ENCODE data around the gene RPS25.

RPS25 gene

DNA sequence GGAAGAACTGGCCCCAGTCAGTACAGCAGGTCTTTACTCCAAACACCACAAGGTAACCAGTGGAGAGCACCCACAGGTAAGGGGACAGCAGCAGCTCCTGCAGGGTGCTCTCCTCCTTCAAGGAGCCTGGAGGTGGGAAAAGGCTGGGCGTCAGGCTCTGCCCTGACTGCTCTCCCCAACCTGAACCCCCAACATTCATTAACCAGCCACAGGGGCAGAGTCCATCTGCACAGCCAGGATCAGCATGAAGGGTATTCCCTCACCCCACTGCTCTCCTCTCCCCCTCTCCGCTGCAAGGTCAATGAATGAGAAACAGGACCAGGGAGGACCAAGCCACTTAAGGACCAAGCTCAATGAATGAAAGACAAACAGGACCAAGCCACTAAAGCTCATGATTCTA, 8.8 kb upstream of the RPS25 start:
- Histone ChIP-seq H3K27ac (ENCODE audit: low read depth, low read length) (no peak overlapping the region), H4K20me1 (ENCODE audit: low read depth, low read length) (no peaks in the 10 kb centered on the region), H3K36me3 (ENCODE audit: low read length) (0 out of 2 replicates have a peak, but pooled peaks cover 3% of the 10 kb centered on the region), H3F3A (ENCODE audit: insufficient read depth) (peaks cover 7% of the 10 kb centered on the region), H3K9me3 (ENCODE audit: insufficient read depth, low read length) (no peaks in the 10 kb centered on the region), H2AFZ (ENCODE audit: low read depth, low read length, severe bottlenecking) (no peak overlapping the region), H3K9ac (ENCODE audit: low read length) (no peak overlapping the region), H3K4me2 (ENCODE audit: low read depth, low read length, poor library complexity, severe bottlenecking) (no peak overlapping the region), H3K9me2 (replicated peaks; ENCODE audit: insufficient read depth, low read length) (no peaks in the 10 kb centered on the region), H3K27me3 (ENCODE audit: low read length) (no peaks in the 10 kb centered on the region), H3K4me3 (ENCODE audit: insufficient read depth, low read length, poor library complexity, severe bottlenecking) (no peak overlapping the region), H3K79me2 (ENCODE audit: insufficient read depth, low read length) (peaks cover 6% of the 10 kb centered on the region)
- TF ChIP-seq, protein P1, sequence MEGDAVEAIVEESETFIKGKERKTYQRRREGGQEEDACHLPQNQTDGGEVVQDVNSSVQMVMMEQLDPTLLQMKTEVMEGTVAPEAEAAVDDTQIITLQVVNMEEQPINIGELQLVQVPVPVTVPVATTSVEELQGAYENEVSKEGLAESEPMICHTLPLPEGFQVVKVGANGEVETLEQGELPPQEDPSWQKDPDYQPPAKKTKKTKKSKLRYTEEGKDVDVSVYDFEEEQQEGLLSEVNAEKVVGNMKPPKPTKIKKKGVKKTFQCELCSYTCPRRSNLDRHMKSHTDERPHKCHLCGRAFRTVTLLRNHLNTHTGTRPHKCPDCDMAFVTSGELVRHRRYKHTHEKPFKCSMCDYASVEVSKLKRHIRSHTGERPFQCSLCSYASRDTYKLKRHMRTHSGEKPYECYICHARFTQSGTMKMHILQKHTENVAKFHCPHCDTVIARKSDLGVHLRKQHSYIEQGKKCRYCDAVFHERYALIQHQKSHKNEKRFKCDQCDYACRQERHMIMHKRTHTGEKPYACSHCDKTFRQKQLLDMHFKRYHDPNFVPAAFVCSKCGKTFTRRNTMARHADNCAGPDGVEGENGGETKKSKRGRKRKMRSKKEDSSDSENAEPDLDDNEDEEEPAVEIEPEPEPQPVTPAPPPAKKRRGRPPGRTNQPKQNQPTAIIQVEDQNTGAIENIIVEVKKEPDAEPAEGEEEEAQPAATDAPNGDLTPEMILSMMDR (IDR thresholded peaks at IDR 0.05; ENCODE audit: insufficient read depth, low read length, poor library complexity, severe bottlenecking) = no peak
- TF ChIP-seq EZH2phosphoT487 (conservative IDR thresholded peaks at IDR 0.05; ENCODE audit: low read length) = no peak

DNA sequence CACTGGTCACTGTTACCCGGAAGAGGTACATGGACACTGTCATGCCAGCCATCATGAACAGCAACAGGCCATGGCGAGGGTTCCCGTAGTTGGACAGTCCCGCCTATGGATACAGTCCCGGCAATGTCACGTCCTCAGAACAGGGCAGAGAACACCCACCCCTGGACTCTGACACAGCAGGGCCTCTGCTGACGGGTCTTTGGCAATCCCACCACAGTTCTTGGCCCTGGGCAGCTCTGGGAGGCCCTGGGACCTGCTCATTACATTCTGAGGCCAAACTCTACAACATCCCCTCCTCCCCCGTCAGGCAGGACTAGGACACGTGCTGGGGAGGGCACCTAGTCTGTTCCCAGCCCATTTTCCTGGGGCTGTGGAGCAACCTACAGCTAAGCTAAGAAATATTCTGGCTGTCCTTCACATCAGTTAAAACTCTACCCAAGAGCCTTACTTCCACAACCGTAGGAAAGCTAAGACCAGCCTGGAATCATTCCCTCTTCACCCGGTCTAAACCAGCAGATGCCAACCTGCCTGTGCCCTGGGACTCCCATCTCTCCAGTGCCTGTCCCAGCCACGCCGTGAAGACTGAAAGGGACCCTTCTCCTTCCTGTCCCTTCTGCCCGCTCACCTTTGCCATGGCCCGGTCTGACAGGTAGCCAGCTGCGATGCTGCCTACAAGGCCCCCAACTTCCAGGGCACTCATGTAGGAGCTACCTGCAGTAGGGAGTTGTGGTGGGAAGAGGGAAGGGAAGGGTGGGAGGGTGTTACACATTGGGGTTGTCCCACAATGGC, 8.0 kb upstream of the RPS25 start:
- Histone ChIP-seq H3K27ac (ENCODE audit: low read depth, low read length) (no peak overlapping the region), H3K79me2 (ENCODE audit: insufficient read depth, low read length) (peaks cover 7% of the 10 kb centered on the region), H3K9me3 (ENCODE audit: insufficient read depth, low read length) (no peaks in the 10 kb centered on the region), H4K20me1 (ENCODE audit: low read depth, low read length) (no peaks in the 10 kb centered on the region), H3K27me3 (ENCODE audit: low read length) (no peaks in the 10 kb centered on the region), H3K9ac (ENCODE audit: low read length) (no peak overlapping the region), H3K4me3 (ENCODE audit: insufficient read depth, low read length, poor library complexity, severe bottlenecking) (no peak overlapping the region), H3F3A (ENCODE audit: insufficient read depth) (peaks cover 8% of the 10 kb centered on the region), H3K9me2 (replicated peaks; ENCODE audit: insufficient read depth, low read length) (no peaks in the 10 kb centered on the region), H3K36me3 (ENCODE audit: low read length) (0 out of 2 replicates have a peak, but pooled peaks cover 3% of the 10 kb centered on the region), H3K4me2 (ENCODE audit: low read depth, low read length, poor library complexity, severe bottlenecking) (no peak overlapping the region), H2AFZ (ENCODE audit: low read depth, low read length, severe bottlenecking) (no peak overlapping the region)
- no peak for TF ChIP-seq EZH2phosphoT487 (conservative IDR thresholded peaks at IDR 0.05; ENCODE audit: low read length)
- TF ChIP-seq, protein P1 (IDR thresholded peaks at IDR 0.05; ENCODE audit: insufficient read depth, low read length, poor library complexity, severe bottlenecking) = no peak

DNA sequence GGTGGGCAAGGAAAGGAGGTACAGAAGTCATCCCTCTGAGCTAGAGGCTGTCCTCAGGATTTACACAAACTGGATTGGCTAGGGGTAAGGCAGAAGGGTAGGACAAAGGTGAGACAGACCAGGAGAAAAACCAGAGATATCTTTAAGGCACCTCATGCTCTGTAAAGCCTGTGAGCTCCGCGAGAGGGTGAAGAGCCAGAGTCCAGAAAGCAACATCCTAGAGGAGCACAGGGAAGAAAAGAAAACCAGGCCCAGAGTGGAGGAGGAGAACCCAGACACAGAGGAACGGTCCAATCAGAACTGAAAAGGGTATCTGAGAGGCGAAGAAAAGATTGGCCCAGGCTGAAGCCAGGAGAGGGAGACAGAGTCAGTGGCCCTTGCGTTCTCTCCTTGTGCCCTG, 7.4 kb upstream of the RPS25 start:
- no peak overlapping the region for H3K9ac ChIP-seq (ENCODE audit: low read length)
- H3K9me2 ChIP-seq (replicated peaks; ENCODE audit: insufficient read depth, low read length) = no peaks in the 10 kb centered on the region
- H3K36me3 ChIP-seq (ENCODE audit: low read length) = 0 out of 2 replicates have a peak, but pooled peaks cover 3% of the 10 kb centered on the region
- no peaks in the 10 kb centered on the region for H4K20me1 ChIP-seq (ENCODE audit: low read depth, low read length)
- H3K79me2 ChIP-seq (ENCODE audit: insufficient read depth, low read length) = peaks cover 13% of the 10 kb centered on the region
- H3K27me3 ChIP-seq (ENCODE audit: low read length) = no peaks in the 10 kb centered on the region
- TF ChIP-seq EZH2phosphoT487 (conservative IDR thresholded peaks at IDR 0.05; ENCODE audit: low read length) = no peak
- TF ChIP-seq, protein P1 (IDR thresholded peaks at IDR 0.05; ENCODE audit: insufficient read depth, low read length, poor library complexity, severe bottlenecking) = no peak
- peaks cover 9% of the 10 kb centered on the region for H3F3A ChIP-seq (ENCODE audit: insufficient read depth)
- no peaks in the 10 kb centered on the region for H3K9me3 ChIP-seq (ENCODE audit: insufficient read depth, low read length)
- H3K4me2 ChIP-seq (ENCODE audit: low read depth, low read length, poor library complexity, severe bottlenecking) = no peak overlapping the region
- H3K4me3 ChIP-seq (ENCODE audit: insufficient read depth, low read length, poor library complexity, severe bottlenecking) = no peak overlapping the region
- H3K27ac ChIP-seq (ENCODE audit: low read depth, low read length) = no peak overlapping the region
- no peak overlapping the region for H2AFZ ChIP-seq (ENCODE audit: low read depth, low read length, severe bottlenecking)
